Right ventricle myocardium inferior (tissue), 1 donor: ENCODE data around the gene WT1. TPM values are rescaled to one million over a fixed set of nuclear protein-coding genes. Genes with fewer than 3 reads are reported as not detected.
"Not testable (repeated sequence)": the region's sequence is repeated elsewhere in the genome, so short reads cannot be mapped to it uniquely, and the experiment has no call there.

Experiments
- ATAC-seq: fragments of 200-7000 bp; cut with Tn5 transposase; one replicate; pipeline ENCODE4 v1.9.1; 2020; ENCODE audit warnings: mild to moderate bottlenecking, moderate library complexity
- DNase-seq: peaks from one replicate; pipeline ENCODE4 v3.0.0; 2021; ENCODE audit errors: missing footprints
- intact Hi-C: fragments of 100-400 bp; cut with DNase I; formaldehyde crosslinking; loops from one replicate; pipeline ENCODE4 v1.11.0; 2022
- total RNA-seq: library from RNA; stranded (reverse); fragmentation: NEBNext Ultra II Directional; extraction: Animal tissue kit (Norgen Biotek cat#: 25700); gene quantifications from one replicate; pipeline ENCODE4 v1.2.1, GENCODE V29; 2021
- donor health status: DM: no; HTN: yes; CAD: no; lungs with severe emphysema.

Gene WT1
- total RNA-seq, 1 donor from 2014 or later, result 3.1 TPM

DNA sequence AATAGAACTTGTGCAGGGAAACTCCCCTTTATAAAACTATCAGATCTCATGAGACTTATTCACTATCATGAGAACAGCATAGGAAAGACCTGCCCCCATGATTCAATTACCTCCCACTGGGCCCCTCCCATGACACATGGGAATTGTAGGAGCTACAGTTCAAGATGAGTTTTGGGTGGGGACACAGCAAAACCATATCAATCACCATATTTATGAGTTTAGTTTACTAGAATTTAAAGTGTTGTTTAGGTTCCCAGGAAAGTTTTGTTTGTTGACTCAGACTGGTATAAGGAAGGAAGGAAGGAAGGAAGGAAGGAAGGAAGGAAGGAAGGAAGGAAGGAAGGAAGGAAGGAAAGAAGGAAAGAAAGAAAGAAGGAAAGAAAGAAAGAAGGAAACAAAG, 65.4 kb downstream of the WT1 start:
- intact Hi-C loops, ATAC-seq, DNase-seq: not testable (repeated sequence)

DNA sequence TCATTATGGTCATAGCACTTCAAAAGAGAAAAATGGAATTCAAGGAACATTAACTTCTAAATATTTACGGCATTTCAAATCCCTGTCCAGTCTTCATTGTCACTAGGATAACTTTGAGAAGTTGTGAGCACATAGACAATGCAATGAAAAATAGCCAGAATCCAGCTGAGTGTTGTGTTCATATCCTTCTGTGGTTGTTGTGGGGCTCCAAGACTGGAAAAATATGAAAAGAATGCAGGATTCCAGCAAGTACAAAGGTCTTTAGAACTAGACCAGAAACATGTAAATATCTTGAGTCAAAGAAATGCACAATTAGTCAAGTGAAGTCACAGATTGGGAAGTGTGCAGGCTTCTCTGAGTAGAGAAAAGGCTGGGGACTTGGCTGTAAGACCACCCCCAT, 68.7 kb downstream of the WT1 start:
- ATAC-seq (no peak), DNase-seq (no peak)
- intact Hi-C loops, result no loop called here

DNA sequence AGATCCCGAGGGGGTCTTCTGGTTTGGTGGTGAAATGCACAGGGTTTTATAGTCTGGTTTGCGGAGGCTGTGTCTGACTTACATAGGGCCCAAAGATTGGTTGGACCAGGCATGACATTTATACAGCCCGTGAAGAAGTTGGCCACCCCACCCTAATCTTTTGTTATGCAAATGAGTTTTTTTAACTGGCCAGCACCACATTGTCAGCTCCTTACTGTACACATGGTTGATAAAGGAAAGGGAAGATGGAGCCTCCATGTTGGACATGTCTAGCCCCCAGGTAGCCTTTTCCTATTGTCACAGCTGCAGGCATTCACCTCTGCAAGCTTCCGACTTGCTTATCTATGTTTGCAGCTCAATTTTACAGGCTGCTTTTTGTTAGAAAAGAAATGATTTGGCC, 70.1 kb downstream of the WT1 start:
- no peak for ATAC-seq
- no peak for DNase-seq
- intact Hi-C loops, result no loop called here

DNA sequence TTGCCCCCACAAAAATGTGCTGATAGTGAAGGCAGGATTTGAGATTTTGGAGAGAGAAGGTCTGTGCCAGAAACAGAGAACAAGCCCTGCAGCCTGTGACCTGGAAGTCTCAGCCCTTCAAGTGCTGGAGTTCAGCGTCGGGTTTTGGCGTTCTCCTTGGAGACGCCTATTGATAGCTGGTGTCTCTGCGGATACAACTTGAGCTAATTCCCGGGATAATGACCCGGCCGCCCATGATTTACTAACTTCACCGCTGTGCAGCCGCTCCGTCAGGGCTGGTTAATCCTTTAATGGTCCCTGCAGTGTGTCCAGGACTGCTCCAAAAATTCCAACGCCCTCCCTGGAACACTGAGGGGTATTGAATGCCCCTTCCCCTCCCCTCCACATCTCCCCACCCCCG, 76.6 kb downstream of the WT1 start:
- intact Hi-C loops, result no loop called here
- DNase-seq (no peak), ATAC-seq (no peak)

DNA sequence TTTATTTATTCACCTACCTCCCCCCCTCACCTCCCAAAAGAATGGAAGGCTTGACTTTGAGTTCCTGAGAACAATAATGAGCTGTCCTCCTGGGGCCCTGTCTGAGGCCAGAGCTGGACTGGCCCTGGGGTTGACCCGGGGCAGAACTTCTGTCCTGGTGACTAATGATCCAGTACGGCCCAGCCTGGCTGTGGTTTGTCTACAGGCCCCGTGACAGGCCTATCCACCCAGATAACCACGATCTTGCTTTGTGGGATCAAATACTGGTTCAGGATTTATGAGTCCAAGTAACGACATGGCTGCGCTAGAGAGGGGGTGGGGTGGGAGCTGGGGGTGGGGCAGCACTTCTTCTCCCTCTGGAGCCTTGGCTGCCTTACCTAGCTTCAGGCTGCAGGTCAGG, 81.5 kb downstream of the WT1 start:
- intact Hi-C loops, result no loop called here
- DNase-seq, result no peak
- ATAC-seq, result no peak

DNA sequence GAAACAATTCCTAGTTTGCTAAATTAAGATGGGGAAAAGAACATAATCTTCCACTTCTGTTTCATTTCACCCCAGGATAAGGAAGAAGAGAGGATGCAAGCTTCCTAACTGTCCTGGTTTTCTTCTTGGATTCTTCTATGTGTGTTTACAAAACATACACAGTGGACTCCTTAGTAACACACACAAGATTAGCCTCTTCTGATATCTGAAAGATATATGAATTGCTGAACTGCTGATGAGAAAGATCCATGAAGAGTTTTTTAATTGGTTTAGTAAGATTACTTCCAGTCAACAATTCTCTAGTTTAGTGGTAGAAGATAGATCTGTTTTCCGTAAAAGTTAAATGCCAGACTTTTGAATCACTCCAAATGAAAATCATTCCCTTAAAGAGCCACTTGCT, 86.8 kb downstream of the WT1 start:
- intact Hi-C loops, result no loop called here
- DNase-seq (no peak), ATAC-seq (no peak)

DNA sequence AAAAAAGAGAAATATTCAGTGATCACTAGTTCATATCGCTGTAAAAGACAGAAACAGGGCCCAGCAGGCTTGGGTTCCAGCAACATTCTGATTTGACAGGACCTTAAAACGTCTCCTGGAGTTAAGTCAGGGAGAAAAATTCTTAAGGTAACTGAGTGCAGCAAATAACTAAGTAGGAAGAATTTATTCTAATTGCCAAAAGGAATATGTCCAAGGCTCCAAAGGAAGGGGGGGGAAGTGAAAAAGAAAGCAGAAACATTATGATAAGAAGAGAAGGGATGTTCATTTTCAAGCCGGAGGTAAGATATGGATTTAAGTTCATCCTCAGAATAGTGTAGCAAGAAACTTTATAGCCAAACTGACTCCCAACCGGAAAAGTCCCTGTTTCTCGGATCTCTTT, 90.4 kb downstream of the WT1 start:
- intact Hi-C loops, result no loop called here
- ATAC-seq (no peak), DNase-seq (no peak)

DNA sequence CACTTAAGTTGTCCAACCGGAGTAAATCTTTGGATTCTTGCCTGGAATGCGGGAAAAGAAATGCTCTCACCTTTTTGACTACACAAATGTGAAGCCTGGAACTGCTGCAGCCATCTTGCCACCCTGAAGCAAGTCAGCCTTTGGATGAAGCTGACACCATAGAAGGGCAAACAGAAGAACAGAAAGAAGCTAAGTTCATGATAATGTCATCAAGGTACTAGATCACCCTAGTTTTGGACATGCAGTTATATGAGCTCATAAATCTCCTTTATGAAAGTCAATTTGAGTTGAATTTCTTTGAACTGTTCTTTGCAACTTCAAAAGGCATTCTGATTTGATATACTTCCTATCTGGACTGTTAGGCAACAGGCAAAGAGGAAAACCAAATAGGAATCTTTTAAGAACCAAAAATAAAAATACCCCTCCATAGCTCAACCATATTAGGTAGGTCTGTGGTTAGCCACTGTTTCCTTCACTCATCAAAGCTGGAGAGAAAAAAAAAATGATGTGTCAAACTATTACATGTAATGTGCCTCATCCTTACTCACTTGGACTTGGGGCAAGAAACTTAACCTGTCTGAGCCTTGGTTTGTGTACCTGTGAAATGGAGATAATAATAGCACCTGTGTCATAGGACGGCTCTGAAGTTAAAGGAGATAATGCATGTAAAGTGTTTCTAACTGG, 91.9 kb downstream of the WT1 start:
- no peak for DNase-seq
- no peak for ATAC-seq
- intact Hi-C loops, result no loop called here

DNA sequence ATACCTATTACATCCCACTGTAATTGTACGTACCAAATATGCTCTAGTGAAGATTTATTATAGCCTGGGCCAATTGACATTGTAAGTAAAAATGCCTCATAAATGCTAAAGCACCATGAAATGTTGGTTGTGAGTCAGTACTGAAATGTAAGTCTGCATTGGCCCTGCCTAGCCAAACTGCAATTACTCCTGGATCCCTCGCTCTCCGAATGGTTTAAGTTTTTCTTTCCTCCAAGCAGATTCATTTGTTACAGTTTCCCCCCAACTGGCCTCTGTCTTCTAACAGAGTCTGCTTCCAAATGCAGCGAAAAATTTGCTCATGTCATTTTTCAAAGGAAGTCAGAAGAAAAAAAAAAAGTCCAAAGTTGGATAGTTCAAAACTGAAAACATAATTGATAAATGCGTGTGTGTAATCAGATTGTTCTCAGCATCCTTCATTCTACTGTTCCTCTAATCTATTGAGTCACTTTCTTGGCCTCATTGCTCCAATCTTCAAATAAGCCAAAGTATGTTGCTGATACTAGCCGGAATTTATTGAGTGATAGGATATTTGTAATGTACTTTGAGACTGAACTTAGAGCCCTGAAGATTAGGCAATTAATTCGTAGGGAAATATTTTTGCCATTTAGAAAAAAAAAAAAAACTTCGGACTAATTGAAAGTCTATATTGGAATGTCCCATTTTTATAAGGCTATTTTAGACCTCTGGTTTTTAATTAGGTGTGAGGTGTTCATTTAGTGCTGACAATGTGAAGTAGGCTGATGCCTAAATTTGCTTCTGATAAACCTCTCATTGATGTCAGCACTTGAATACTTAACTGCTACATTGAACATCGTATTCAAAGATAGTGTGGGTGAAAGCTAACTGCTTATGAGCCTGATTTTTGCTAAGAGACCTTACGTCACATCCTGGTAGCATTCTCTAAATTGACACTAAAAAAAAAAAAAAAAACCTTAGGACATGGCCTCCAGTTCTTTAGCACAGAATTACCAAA, 93.4 kb downstream of the WT1 start:
- ATAC-seq, result peak; percentile 80
- no peak for DNase-seq
- intact Hi-C loops, result no loop called here

DNA sequence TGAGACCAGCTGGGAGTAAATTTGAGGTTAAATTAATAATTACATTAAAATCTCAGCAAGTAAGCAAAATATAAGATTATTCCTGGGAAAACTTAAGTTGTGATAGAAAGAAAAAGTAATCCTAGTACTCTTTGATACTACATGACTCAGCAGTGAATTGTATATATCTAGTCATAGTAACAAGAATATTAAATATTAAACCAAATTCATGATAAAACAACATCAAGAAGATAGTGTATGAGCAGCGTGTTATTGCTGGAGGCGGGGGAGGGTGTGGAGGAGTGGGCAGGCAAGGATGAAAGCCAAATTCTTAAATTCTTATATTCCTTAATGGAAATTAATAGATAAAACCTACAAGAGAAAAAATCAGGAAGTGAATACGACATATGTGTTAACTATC, 95.2 kb downstream of the WT1 start:
- no peak for ATAC-seq
- no peak for DNase-seq
- intact Hi-C loops, result no loop called here

Other genes with a start within 250 kb of the WT1 start
- gene EIF3M, start 148.3 kb upstream of the WT1 start, total RNA-seq, result 185 TPM